ENCODE results near the gene ETS2. TPM values are rescaled to one million over a fixed set of nuclear protein-coding genes. Genes with fewer than 3 reads are reported as not detected.
A peak's percentile ranks its signal among the peaks of the same experiment; 100 is the strongest.

Gene ETS2
- polyA plus RNA-seq, 1 donor (not counting 4 experiments of a cell fraction or from before 2014, with no cell fraction given), result 58.5 TPM

DNA sequence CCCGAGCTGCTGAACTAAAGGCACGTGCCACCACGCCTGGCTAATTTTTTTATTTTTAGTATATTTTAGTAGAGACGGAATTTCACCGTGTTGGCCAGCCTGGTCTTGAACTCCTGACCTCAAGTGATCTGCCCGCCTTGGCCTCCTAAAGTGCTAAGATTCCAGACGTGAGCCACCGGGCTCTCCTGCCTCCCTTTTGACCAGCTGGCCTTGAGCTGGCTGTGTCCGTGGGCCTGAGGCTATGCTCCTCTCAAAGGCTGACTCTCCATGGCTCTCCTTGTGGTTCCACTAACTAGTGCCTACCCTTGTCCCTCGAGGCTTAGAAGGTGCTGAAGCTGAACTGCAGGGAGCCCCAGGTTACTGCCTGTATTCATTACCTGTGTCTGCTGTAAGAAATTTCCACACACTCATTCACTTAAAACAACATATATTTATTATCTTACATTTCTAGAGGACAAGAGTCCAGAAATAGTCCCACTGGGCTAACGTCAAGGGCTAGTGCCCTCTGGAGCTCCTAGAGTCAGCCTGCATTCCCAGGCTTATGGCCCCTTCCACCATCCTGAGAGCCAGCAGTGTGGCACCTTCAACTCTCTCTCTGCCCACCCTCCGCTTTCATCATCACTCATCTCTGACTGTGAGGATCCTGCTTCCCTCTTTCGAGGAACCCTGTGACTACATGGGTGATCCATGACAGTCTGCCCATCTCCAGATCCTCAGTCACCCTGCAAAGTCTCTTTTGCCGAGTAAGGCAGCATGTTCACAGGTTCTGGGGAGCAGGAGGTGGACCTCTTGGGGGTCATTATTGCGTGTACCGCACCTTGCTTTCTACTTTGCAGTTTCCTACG is 34.9 kb downstream of the ETS2 start:
- DNase-seq (ENCODE audit: low read depth, low spot score) (no peak), FAIRE-seq (no peak)
- H3K4me1 ChIP-seq (ENCODE audit: control insufficient read depth, extremely low read depth, insufficient read depth, low read length), result peaks cover 47% of the 10 kb centered on the region
- H3K9me3 ChIP-seq (ENCODE audit: control insufficient read depth, low read depth, low read length), result no peaks in the 10 kb centered on the region
- H2AFZ ChIP-seq (ENCODE audit: control insufficient read depth, low read length), result no peak overlapping the region
- H3K27me3 ChIP-seq (ENCODE audit: control insufficient read depth, extremely low read depth, insufficient read depth, low read length), result no peaks in the 10 kb centered on the region
- no peak overlapping the region for H3K4me3 ChIP-seq (ENCODE audit: control insufficient read depth in 2 of 3, extremely low read depth in 1 of 3, insufficient read depth in 2 of 3, low read depth in 1 of 3, low read length in 3 of 3)
- H3K36me3 ChIP-seq (ENCODE audit: control insufficient read depth in 2 of 2, extremely low read depth in 1 of 2, insufficient read depth in 2 of 2, low read length in 2 of 2), result no peaks in the 10 kb centered on the region
- peak overlapping the region; percentile 96 for H3K27ac ChIP-seq (ENCODE audit: control insufficient read depth, insufficient read depth, low read length)
- no peaks in the 10 kb centered on the region for H3K9me1 ChIP-seq (ENCODE audit: control insufficient read depth, extremely low read depth, insufficient read depth, low read length)
- H3K79me2 ChIP-seq (ENCODE audit: control insufficient read depth, insufficient read depth, low read length), result no peaks in the 10 kb centered on the region
- H3K4me2 ChIP-seq (ENCODE audit: control insufficient read depth, extremely low read depth, insufficient read depth, low read depth, low read length), result no peak overlapping the region
- dilution Hi-C loops (cut with MboI; ENCODE audit: extremely low pct_ligation_motif_present, low sequenced_read_pairs), result no loop called here
- no peaks in the 10 kb centered on the region for H4K20me1 ChIP-seq (ENCODE audit: control insufficient read depth, extremely low read depth, insufficient read depth, low read length)
- H3K9ac ChIP-seq (ENCODE audit: control insufficient read depth, extremely low read depth, insufficient read depth, low read length), result peak overlapping the region; percentile 76
- TF ChIP-seq, protein P1, sequence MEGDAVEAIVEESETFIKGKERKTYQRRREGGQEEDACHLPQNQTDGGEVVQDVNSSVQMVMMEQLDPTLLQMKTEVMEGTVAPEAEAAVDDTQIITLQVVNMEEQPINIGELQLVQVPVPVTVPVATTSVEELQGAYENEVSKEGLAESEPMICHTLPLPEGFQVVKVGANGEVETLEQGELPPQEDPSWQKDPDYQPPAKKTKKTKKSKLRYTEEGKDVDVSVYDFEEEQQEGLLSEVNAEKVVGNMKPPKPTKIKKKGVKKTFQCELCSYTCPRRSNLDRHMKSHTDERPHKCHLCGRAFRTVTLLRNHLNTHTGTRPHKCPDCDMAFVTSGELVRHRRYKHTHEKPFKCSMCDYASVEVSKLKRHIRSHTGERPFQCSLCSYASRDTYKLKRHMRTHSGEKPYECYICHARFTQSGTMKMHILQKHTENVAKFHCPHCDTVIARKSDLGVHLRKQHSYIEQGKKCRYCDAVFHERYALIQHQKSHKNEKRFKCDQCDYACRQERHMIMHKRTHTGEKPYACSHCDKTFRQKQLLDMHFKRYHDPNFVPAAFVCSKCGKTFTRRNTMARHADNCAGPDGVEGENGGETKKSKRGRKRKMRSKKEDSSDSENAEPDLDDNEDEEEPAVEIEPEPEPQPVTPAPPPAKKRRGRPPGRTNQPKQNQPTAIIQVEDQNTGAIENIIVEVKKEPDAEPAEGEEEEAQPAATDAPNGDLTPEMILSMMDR (optimal IDR thresholded peaks at IDR 0.05 in 1 of 3, IDR thresholded peaks at IDR 0.05 in 1 of 3, conservative IDR thresholded peaks at IDR 0.05 in 1 of 3; ENCODE audit: extremely low read depth in 1 of 3, insufficient read depth in 2 of 3, low read length in 3 of 3), result no peak
- no peak for TF ChIP-seq EZH2 (IDR thresholded peaks at IDR 0.05; ENCODE audit: low read length)

DNA sequence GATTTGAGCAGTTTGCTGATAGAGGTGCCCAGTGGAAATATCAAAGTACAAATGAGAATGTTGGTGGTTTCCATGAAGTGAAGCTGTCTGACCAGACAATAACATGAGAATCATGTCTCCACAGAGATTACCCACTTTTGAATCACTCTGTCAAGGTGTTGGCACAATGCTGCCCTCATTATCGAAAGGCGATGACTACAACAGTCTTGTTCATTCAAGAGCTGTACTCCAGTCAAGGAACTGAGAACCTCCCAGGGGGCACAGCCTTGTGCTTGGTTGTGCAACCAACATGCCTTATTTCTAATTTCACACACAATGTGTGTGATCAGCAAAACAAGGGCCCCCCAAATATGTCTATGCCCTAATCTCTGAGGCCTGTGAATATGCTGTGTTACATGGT is 35.7 kb downstream of the ETS2 start:
- Histone ChIP-seq H4K20me1 (ENCODE audit: control insufficient read depth, extremely low read depth, insufficient read depth, low read length) (no peaks in the 10 kb centered on the region), H3K9me1 (ENCODE audit: control insufficient read depth, extremely low read depth, insufficient read depth, low read length) (no peaks in the 10 kb centered on the region), H3K4me2 (ENCODE audit: control insufficient read depth, extremely low read depth, insufficient read depth, low read depth, low read length) (no peak overlapping the region), H3K4me1 (ENCODE audit: control insufficient read depth, extremely low read depth, insufficient read depth, low read length) (peaks cover 47% of the 10 kb centered on the region), H3K27ac (ENCODE audit: control insufficient read depth, insufficient read depth, low read length) (peak overlapping the region; percentile 96), H2AFZ (ENCODE audit: control insufficient read depth, low read length) (no peak overlapping the region), H3K27me3 (ENCODE audit: control insufficient read depth, extremely low read depth, insufficient read depth, low read length) (no peaks in the 10 kb centered on the region), H3K36me3 (ENCODE audit: control insufficient read depth in 2 of 2, extremely low read depth in 1 of 2, insufficient read depth in 2 of 2, low read length in 2 of 2) (no peaks in the 10 kb centered on the region), H3K79me2 (ENCODE audit: control insufficient read depth, insufficient read depth, low read length) (no peaks in the 10 kb centered on the region), H3K4me3 (ENCODE audit: control insufficient read depth in 2 of 3, extremely low read depth in 1 of 3, insufficient read depth in 2 of 3, low read depth in 1 of 3, low read length in 3 of 3) (no peak overlapping the region), H3K9ac (ENCODE audit: control insufficient read depth, extremely low read depth, insufficient read depth, low read length) (no peak overlapping the region), H3K9me3 (ENCODE audit: control insufficient read depth, low read depth, low read length) (no peaks in the 10 kb centered on the region)
- no peak for DNase-seq (ENCODE audit: low read depth, low spot score)
- TF ChIP-seq, protein P1 (optimal IDR thresholded peaks at IDR 0.05 in 1 of 3, IDR thresholded peaks at IDR 0.05 in 1 of 3, conservative IDR thresholded peaks at IDR 0.05 in 1 of 3; ENCODE audit: extremely low read depth in 1 of 3, insufficient read depth in 2 of 3, low read length in 3 of 3), result peak in 1 of 3 experiments; percentile 11
- TF ChIP-seq EZH2 (IDR thresholded peaks at IDR 0.05; ENCODE audit: low read length), result no peak
- dilution Hi-C loops (cut with MboI; ENCODE audit: extremely low pct_ligation_motif_present, low sequenced_read_pairs), result no loop called here
- peak; percentile 61 for FAIRE-seq
